Panc1 (cell line): ENCODE results near the gene TOPBP1.
A peak's percentile ranks its signal among the peaks of the same experiment; 100 is the strongest.

Source experiments
- CTCF ChIP-seq: fragments of 450-650 bp; IDR thresholded peaks from 2 replicates; pipeline ENCODE4 v1.5.1; 2017; ENCODE audit warnings: mild to moderate bottlenecking
- POLR2AphosphoS5 ChIP-seq: IDR thresholded peaks from 2 replicates; pipeline ENCODE4 v1.6.1; 2012; ENCODE audit warnings: mild to moderate bottlenecking, low read depth, low read length, moderate library complexity
- REST ChIP-seq, 2 experiments: IDR thresholded peaks; 2 replicates each; pipeline ENCODE4 v1.6.1; 2011 to 2012; ENCODE audit warnings: low read depth in 2 of 2, control low read depth in 1 of 2, low read length in 1 of 2, mild to moderate bottlenecking in 1 of 2, moderate library complexity in 1 of 2; ENCODE audit not compliant: insufficient read depth in 1 of 2
- SIN3A ChIP-seq: IDR thresholded peaks from 2 replicates; pipeline ENCODE4 v1.6.1; 2012; ENCODE audit warnings: low read depth, mild to moderate bottlenecking, low read length, moderate library complexity, borderline replicate concordance; ENCODE audit not compliant: insufficient read depth
- TCF7L2 ChIP-seq: IDR thresholded peaks from 2 replicates; pipeline ENCODE4 v1.6.1; 2011; ENCODE audit warnings: mild to moderate bottlenecking, low read depth, low read length, inconsistent platforms

- TF ChIP-seq SIN3A: no peak
- TF ChIP-seq CTCF: no peak
- no peak for TF ChIP-seq REST (IDR thresholded peaks at IDR 0.05; ENCODE audit: insufficient read depth in 1 of 2, low read depth in 2 of 2, low read length in 1 of 2)
- peak; percentile 55; the same call in 1 of the 2 replicates for TF ChIP-seq POLR2AphosphoS5
- TF ChIP-seq TCF7L2: no peak
Observed at GRCh38 chr3:133591271-133591742, 70.4 kb downstream of the TOPBP1 start.
